Activated CD8-positive, alpha-beta memory T cell treated with anti-CD3 and anti-CD28 coated beads for 48 hours (primary cell): Measurements from ENCODE around the gene GNB3.
"Not testable (repeated sequence)": the region's sequence is repeated elsewhere in the genome, so short reads cannot be mapped to it uniquely, and the experiment has no call there.

Experiments used
- DNase-seq, 3 experiments: peaks; one replicate each; pipeline ENCODE4 v3.0.0-alpha.2; 2020; ENCODE audit warnings: low read depth in 2 of 3, low spot score in 2 of 3

GNB3 gene

GRCh38 chr12:6858799-6859198, 18.1 kb downstream of the GNB3 start:
- DNase-seq = no peak

DNA sequence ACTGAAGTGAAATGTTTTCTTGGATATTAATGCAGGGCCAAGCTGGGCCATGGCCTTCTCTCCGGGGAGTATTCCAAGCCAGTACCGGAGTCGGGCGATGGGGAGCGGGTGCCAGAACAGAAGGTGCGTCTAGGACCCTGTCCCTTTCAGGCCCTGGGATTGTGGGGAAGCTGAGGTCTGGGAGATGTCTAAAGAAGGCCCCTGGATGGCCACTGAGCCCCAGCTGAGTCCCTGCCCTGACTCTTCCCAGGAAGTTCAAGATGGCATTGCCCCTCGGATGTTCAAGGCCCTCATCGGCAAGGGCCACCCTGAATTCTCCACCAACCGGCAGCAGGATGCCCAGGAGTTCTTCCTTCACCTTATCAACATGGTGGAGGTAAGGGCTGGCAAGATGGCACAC, 19.4 kb downstream of the GNB3 start:
- DNase-seq = no peak

- no peak for DNase-seq
Measured at GRCh38 chr12:6860942-6861341, 20.2 kb downstream of the GNB3 start.

- no peak for DNase-seq
Measured at GRCh38 chr12:6861391-6861790, 20.7 kb downstream of the GNB3 start.

GRCh38 chr12:6863033-6863432, 22.3 kb downstream of the GNB3 start:
- no peak for DNase-seq

- no peak for DNase-seq
Measured at GRCh38 chr12:6863586-6864321, 23.0 kb downstream of the GNB3 start.

DNA sequence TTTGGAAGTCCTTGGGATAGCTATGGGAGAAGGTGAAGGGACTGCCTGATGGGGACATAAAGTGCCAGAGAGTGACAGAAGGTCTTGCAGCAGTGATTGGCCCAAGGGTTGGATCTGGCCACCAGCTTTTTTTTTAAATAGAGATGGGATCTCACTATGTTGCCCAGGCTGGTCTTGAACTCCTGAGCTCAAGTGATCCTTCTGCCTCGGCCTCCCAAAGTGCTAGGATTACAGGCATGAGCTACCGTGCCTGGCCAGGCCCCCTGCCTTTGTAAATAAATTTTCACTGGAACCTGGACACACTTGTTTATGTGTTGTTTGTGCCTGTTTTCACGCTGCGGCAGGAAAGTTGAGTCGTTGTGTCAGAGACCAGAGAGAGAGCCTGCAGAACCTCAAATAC, 24.6 kb downstream of the GNB3 start:
- DNase-seq = not testable (repeated sequence)

DNA sequence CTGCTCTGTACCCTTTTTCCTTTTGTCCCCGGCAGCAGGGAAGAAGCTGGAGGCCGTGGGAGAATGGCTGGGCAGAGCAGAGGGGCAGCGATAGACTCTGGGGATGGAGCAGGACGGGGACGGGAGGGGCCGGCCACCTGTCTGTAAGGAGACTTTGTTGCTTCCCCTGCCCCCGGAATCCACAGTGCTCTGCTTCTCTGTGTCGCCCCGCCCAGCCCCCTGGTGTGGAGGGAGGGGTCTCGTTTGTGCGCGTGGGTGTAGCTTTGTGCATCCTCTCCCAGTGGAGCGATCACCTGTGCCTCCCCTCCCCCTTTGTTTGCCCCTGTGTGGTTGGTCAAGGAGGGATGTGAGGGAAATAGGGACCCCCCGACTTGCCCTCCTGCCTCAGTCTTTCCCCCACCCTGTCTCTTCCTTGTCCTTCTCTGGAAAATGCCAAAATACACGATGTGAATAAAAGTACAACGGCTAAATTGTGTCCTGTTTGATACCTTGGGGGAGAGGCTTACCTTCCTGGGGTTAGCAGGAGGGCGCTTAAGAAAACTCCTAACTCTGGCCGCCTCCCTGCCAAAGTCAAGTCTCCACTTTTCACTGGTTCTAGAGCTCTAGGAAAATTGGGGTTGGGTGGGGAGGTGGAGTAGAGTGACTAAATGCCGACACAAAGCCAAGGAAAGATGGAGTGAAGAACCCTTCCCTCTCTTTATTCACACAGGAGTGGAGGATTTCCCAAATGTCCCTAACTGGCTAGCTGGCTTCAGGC, 25.6 kb downstream of the GNB3 start:
- DNase-seq = no peak

DNA sequence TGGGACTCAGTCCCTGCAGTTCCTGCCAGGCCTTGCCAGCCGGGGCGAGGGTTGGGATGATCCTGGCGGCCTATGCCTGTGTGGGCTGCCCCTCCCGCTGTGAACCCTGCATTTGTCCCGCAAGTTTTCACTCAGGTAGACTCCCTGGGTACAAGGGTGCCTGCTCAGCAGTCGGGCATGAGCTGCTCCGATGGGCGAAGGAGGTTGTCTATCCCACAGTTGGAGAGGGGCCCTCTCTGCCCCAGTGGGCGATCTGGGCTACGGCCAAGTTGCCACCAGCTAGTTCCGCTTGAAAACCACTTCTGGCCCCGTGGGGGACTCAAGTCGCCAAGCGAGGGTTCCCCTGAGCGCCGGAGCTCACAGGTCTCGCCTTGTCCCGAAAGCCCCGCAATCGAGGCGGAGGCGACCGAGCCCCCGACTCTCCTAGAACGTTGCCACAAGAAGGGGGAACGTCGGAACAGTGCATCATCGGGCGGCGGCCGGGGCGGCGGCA, 26.2 kb downstream of the GNB3 start:
- DNase-seq = no peak

DNA sequence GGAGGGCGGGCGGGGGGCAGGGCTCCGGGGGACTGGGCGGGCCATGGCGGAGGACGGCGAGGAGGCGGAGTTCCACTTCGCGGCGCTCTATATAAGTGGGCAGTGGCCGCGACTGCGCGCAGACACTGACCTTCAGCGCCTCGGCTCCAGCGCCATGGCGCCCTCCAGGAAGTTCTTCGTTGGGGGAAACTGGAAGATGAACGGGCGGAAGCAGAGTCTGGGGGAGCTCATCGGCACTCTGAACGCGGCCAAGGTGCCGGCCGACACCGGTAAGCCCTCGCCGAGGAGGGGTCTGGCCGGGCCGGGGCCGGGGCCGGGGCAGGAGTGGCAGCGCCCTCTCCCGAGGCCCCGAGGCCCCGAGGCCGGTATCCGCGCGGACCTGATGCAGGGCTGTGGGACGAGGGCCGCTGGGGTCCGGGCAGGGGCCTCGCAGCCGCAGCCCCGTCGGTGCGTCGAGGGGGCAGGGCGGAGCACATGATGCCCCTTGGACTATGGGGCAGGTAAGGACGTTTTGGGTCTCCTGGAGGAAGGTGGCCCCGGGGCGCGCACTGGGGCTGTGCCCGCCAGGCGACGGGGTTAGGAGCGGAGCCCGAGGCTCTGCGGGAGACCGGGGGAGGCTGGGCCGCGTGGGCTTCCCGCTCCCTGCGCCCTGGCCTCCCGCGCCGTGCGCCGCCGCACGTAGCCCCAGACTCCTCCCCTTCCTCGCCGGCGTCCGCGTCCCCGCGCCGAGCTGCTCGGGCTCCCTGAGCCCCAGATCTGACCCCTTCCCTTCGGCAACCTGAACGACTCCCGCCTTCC, 26.9 kb downstream of the GNB3 start, which contains the start of gene TPI1:
TPI1 (plus strand) TSS at position 119 of the 798 bp plus-strand sequence; CDS start at position 155, 36 bp downstream.
- DNase-seq = peak; percentile 61 to 66 (median 64)

- DNase-seq = no peak
Measured at GRCh38 chr12:6868211-6869048, 27.7 kb downstream of the GNB3 start.

DNA sequence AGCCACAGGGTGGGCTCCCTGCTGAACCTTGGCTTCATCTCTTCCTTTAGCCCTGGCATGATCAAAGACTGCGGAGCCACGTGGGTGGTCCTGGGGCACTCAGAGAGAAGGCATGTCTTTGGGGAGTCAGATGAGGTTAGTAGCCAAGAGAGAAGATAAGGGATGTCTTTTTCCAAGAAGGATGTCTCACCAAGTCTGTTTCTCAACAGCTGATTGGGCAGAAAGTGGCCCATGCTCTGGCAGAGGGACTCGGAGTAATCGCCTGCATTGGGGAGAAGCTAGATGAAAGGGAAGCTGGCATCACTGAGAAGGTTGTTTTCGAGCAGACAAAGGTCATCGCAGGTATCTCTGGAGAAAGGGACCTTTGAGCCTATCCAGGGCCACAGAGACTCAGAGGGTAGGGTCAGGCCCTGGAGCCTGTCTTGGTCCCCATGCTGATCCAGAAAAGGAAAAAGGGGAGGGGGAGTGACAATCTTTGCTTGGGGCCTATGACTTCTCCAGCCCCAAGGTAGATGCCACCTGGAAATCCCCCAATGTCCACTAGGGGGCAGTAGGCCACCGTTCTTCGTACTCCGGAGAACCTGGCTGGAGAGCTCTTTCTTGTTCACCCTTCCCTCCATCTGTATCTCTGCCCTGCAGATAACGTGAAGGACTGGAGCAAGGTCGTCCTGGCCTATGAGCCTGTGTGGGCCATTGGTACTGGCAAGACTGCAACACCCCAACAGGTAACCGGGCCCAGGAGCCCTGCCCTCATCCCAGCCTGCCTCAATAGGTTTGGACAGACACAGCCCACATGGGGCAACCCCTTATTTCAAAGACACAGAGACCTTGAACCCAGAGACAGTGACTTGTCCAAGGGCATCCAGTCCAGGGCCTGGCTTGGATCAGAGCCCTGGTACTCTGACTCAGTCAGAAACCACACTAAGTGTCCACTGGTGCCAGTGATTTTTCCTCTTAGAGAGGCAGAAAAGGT, 28.6 kb downstream of the GNB3 start:
- DNase-seq = peak in 2 of 3 experiments; percentile 52 to 71

- not testable (repeated sequence) for DNase-seq
Measured at GRCh38 chr12:6870304-6870703, 29.6 kb downstream of the GNB3 start.

DNA sequence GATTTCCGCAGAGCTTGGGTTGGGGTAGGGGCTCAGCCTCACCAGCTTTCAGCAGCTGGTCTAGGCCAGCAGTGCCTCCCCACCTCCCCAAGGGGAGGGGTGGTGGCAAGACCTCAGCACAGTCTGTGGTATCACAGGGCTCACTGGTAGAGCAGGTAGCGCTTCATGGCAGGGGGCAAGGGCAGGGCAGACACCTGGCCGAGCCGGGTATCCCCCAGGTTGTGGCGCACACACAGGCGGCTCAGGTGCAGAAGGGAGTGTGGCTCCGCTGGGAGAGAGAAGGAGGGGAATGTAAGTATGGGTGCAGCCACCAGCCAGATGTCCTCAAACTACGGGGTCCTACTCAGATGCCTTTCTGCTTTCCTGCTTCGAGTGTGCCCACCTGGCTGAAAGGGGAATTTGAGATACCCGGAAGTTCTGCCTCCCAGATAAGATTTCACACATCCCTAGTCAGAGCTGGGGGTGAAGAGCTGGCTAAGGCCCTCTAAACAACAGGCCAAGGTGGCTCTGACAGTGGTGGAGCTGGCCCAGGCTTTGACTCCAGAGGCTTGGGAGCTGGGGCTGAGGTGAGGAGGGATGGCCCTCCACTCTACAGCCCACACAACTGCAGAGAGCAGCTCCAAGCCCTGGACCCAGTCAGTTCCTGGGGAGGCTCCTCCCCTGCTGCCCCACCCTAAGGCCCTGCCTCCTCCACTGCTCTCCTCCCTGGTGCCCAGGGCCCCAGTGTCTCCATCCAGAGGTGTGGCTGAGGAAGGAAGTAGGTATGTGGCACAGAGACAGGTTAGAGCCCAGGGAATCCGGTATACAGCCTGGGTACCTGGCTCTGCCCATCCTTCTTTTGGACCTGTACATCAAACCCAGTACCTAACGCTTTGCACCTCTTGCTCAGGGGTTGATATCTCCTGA, 30.6 kb downstream of the GNB3 start:
- peak in 1 of 3 experiments; percentile 27 for DNase-seq

- peak; percentile 65 to 91 (median 72) for DNase-seq
Measured at GRCh38 chr12:6872073-6873048, 31.6 kb downstream of the GNB3 start.

DNA sequence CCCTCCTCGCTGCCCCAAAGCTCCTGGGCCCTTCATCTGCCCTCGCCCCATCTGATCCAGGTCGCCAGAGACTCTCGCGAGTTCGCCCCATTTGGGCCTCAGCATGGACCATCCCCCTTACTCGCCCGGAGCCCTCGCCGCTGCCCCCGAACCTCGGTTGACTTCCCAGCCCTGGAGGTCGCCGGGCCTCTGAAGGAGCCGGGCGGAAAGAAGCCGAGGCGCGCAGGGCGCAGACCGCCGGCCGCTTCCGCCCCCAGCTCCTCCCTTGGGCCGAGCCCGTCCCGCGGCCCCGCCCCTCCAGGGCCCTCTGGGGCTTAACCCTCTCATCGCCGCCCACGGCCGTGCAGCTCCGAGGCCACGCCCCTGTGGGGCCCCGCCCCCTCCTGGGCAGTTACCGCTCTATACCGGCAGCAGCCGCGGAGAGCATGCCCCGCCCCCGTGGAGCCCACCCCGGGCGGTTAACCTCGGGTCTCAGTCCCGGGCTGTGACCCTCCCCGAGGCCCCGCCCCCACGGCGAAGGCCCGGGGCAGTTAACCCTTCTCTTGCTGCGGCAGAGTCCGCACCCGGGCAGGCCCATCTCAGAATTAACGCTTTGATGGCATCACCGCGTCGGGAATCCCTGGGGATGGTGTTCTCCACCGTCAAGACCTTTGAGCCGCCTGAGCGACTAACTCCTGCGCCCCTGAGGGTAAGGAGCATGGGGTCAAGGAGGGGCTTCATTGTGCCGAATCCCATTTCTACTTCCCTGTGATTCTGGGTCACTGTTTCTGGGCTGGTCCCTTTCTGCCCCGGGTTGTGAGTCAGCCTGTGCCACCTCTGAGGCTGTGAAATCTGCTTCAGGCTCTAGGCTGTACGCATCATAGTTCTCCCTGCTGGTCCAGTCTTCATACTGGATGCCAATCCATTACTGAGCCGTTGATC, 32.6 kb downstream of the GNB3 start, which contains the start of gene SPSB2:
SPSB2 (minus strand) TSS at position 210 of the 921 bp plus-strand sequence. CDS start 402 bp downstream, outside the sequence.
- DNase-seq = peak; percentile 94 to 100 (median 98)
